Neutrophil (primary cell): ENCODE measurements around the gene PHF14.

Experiments
- H3K27ac ChIP-seq: fragments of 200-600 bp; sonication (generic); 2 replicates; pipeline ENCODE4 v1.5.1; 2016; ENCODE audit warnings: mild to moderate bottlenecking, moderate library complexity
- H3K27me3 ChIP-seq: fragments of 200-600 bp; sonication (generic); 2 replicates; pipeline ENCODE4 v1.6.0; 2016; ENCODE audit warnings: mild to moderate bottlenecking
- H3K36me3 ChIP-seq: fragments of 200-600 bp; sonication (generic); 2 replicates; pipeline ENCODE4 v1.5.1; 2017
- H3K4me1 ChIP-seq, 2 experiments: fragments of 200-600 bp in 1 of 2; sonication (generic) in 1 of 2; 1 replicate in 1 of 2; 2 replicates in 1 of 2; pipeline versions ENCODE4 v1.5.1 to v1.6.1; 2013 to 2016; ENCODE audit warnings: low read depth in 1 of 2, low read length in 1 of 2, mild to moderate bottlenecking in 1 of 2, moderate library complexity in 1 of 2; ENCODE audit not compliant: control insufficient read depth in 1 of 2, insufficient read depth in 1 of 2
- H3K4me3 ChIP-seq, 2 experiments: fragments of 200-600 bp in 1 of 2; sonication (generic) in 1 of 2; 1 replicate in 1 of 2; 2 replicates in 1 of 2; pipeline ENCODE4 v1.5.1; 2013 to 2016; ENCODE audit warnings: low read depth in 1 of 2, low read length in 1 of 2, mild to moderate bottlenecking in 1 of 2, moderate library complexity in 1 of 2
- H3K9me3 ChIP-seq: fragments of 200-600 bp; sonication (generic); 2 replicates; pipeline ENCODE4 v1.5.1; 2016
- TF ChIP-seq, protein P1 (sequence below): fragments of 200-600 bp; sonication (generic); IDR thresholded peaks from 2 replicates; pipeline ENCODE4 v1.5.1; 2016; ENCODE audit warnings: antibody characterized with exemption

The PHF14 gene

DNA sequence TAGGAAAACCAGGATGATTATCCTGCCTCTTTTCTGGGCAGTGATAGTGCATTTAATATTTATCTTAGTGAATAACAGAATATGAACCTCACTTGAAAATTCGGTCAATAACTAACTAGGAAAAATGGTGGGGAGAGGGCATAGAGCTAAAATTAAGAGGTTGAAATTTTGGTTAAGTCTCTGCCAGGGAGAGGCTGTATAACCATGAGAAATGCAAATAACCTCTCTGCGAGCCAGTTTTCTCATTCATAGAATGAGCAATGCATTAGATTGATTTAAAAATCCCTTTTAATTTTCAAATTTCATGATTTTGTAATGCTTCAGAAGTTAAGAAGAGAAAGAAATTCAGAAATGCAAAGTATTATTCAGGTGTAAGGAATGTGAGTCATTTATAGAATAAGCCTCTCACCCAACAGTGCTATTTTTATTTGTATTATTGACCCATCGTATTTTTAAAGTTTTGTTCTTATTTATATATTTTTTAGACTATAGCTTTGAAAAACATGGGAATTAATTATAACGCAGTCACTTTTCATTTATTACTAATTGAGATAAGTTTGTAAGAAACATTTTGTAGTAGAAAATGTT lies 104.7 kb downstream of the PHF14 start:
- Histone ChIP-seq H3K27me3 (no peaks in the 10 kb centered on the region), H3K36me3 (no peaks in the 10 kb centered on the region), H3K4me3 (no peak overlapping the region), H3K9me3 (no peaks in the 10 kb centered on the region), H3K27ac (no peak overlapping the region), H3K4me1 (no peaks in the 10 kb centered on the region)
- TF ChIP-seq, protein P1, sequence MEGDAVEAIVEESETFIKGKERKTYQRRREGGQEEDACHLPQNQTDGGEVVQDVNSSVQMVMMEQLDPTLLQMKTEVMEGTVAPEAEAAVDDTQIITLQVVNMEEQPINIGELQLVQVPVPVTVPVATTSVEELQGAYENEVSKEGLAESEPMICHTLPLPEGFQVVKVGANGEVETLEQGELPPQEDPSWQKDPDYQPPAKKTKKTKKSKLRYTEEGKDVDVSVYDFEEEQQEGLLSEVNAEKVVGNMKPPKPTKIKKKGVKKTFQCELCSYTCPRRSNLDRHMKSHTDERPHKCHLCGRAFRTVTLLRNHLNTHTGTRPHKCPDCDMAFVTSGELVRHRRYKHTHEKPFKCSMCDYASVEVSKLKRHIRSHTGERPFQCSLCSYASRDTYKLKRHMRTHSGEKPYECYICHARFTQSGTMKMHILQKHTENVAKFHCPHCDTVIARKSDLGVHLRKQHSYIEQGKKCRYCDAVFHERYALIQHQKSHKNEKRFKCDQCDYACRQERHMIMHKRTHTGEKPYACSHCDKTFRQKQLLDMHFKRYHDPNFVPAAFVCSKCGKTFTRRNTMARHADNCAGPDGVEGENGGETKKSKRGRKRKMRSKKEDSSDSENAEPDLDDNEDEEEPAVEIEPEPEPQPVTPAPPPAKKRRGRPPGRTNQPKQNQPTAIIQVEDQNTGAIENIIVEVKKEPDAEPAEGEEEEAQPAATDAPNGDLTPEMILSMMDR = no peak

DNA sequence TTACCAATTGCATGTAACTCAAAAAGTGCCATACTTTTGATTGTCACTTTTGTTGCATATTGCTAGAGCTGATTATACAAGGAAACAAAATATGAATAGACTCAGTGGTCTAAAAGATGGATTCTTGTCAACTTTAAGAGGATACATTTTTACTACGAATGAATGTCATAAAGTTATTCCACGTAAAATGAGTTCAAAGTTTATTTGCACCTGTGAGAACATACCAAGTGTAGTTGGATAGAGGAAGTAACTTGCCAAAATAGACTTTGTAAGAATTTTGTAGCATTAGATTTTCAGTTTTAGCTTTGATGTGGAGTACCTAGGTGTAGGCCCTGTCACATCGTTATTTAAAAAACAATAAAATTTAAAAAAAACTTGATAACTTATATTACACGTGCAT lies 106.2 kb downstream of the PHF14 start:
- Histone ChIP-seq H3K27ac (no peak overlapping the region), H3K4me3 (no peak overlapping the region), H3K9me3 (no peaks in the 10 kb centered on the region), H3K4me1 (no peaks in the 10 kb centered on the region), H3K36me3 (no peaks in the 10 kb centered on the region), H3K27me3 (no peaks in the 10 kb centered on the region)
- TF ChIP-seq, protein P1 = no peak

DNA sequence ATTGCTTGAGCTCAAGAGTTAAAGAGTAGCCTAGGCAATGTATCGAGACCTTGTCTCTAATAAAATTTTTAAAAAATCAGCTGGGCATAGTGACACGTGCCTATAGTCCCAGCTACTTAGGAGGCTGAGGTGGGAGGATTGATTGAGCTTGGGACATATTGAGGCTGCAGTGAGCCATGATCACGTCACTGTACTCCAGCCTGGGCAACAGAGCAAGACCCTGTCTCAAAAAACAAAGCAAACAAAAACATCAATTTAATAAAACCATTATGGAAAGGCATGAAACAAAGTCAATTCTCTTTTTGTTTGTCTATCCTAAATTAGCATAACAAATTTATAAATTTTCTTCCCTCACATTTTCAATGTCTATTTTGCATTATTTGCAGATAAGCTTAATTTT lies 108.4 kb downstream of the PHF14 start:
- no peak overlapping the region for H3K27ac ChIP-seq
- H3K27me3 ChIP-seq = no peaks in the 10 kb centered on the region
- no peak overlapping the region for H3K4me3 ChIP-seq
- TF ChIP-seq, protein P1 = no peak
- no peaks in the 10 kb centered on the region for H3K4me1 ChIP-seq
- H3K9me3 ChIP-seq = no peaks in the 10 kb centered on the region
- no peaks in the 10 kb centered on the region for H3K36me3 ChIP-seq

DNA sequence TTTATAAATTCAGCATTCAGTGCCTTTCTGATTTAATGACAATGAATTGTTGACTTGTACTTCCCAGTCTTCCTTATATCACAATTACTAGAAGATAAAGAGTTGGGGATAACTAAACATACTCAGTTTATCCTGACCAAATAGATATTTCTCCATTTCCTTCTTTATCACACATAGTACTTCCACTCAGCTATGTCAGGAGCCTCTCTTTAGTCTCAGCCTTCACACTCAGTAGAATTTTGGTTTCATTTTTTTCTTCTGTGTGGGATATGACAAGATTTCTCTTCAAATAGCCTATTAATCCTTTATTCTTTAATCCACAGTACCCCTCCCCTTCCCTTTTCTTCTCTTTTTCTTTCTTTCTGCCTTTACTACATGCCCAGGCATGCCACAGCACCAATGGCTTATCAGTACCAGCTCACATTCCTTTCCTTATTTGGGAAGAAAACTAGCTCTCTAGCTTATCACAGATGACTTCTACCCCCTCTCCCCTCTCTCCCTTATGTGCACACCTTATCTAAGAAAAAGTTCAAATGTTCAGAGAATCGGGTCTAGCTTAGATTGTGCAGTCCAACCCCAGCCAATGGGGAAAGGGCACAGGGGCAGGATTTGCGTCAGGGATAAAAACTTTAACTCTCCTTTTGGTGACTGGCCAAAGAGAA lies 109.0 kb downstream of the PHF14 start:
- Histone ChIP-seq H3K4me1 (no peaks in the 10 kb centered on the region), H3K36me3 (no peaks in the 10 kb centered on the region), H3K27me3 (no peaks in the 10 kb centered on the region), H3K27ac (no peak overlapping the region), H3K9me3 (no peaks in the 10 kb centered on the region), H3K4me3 (no peak overlapping the region)
- TF ChIP-seq, protein P1 = no peak

DNA sequence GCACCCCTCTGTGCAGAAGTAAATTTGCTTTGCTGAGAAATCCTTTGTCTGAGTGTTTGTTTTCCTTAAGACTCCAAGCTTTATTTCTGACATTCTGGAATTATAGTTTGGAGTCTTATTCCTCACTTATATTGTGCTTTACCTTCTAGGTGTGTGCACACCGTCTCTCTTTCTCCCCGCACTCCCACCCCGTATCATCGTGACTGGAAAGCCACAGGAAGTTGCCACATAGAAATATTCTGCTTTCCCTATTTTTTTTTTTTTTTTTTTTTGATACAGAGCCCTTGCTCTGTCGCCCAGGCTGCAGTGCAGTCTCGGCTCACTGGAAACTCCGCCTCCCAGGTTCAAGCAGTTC lies 109.5 kb downstream of the PHF14 start:
- TF ChIP-seq, protein P1 = no peak
- Histone ChIP-seq H3K27ac (no peak overlapping the region), H3K4me1 (no peaks in the 10 kb centered on the region), H3K27me3 (no peaks in the 10 kb centered on the region), H3K36me3 (no peaks in the 10 kb centered on the region), H3K9me3 (no peaks in the 10 kb centered on the region), H3K4me3 (no peak overlapping the region)
